ENCODE data around the gene NPAT. TPM values are rescaled to one million over a fixed set of nuclear protein-coding genes. Genes with fewer than 3 reads are reported as not detected.
A peak's percentile ranks its signal among the peaks of the same experiment; 100 is the strongest.

NPAT gene
- total and polyA plus RNA-seq, 2 of the 13 experiments (the other 11 are each of a cell fraction or from before 2014, with no cell fraction given): 4.4 to 11.2 TPM

DNA sequence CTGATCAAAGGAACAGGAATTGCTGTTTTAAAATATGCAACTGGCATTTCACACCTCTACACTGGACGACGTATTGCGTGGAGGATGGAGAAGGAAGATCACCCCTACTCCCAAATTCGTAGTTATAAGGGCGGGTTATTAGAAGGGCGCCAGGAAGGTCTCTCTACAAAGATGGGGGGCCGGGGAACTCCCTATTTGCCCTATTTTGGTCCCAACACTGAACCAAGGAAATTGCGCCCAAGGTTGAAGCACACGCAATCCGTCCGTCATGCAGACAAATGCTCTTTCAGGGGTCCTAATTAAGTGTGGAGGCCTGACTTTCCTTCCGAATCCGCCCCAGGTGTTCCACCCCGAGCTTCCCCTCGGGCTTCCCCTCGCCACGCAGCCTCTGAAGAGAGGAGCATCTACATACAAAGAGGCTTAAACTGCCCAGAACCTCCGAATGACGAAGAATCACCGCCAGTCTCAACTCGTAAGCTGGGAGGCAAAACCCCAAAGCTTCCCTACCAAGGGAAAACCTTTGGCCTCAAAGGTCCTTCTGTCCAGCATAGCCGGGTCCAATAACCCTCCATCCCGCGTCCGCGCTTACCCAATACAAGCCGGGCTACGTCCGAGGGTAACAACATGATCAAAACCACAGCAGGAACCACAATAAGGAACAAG, 396 bp downstream of the NPAT start (continued):
- TF ChIP-seq GATA4 (IDR thresholded peaks at IDR 0.05; ENCODE audit: borderline replicate concordance, low read depth) (no peak), ZNF564 (CRISPR knock-in tag; IDR thresholded peaks at IDR 0.05) (no peak; the same call in 1 of the 2 replicates), ZNF572 (CRISPR knock-in tag; IDR thresholded peaks at IDR 0.05) (0 out of 2 replicates have a peak, but pooled peaks have one; percentile 77), POLR2G (IDR thresholded peaks at IDR 0.05; ENCODE audit: low read depth, low read length) (no peak), HHEX (CRISPR knock-in tag; IDR thresholded peaks at IDR 0.05) (no peak), ZNF546 (CRISPR knock-in tag; conservative IDR thresholded peaks at IDR 0.05) (no peak), SMARCC2 (IDR thresholded peaks at IDR 0.05) (no peak), IKZF4 (CRISPR knock-in tag; IDR thresholded peaks at IDR 0.05; ENCODE audit: borderline replicate concordance, low read depth, not compliant biosample characterization) (no peak), ZNF451 (CRISPR knock-in tag; IDR thresholded peaks at IDR 0.05) (no peak), ASH2L (IDR thresholded peaks at IDR 0.05; ENCODE audit: insufficient read length, low read depth, low read length) (peak; percentile 76), NR2C2 (CRISPR knock-in tag; IDR thresholded peaks at IDR 0.05; ENCODE audit: borderline replicate concordance) (no peak), CENPX (CRISPR knock-in tag; IDR thresholded peaks at IDR 0.05) (no peak), CEBPG (CRISPR knock-in tag; IDR thresholded peaks at IDR 0.05) (no peak), SSRP1 (CRISPR knock-in tag; IDR thresholded peaks at IDR 0.05) (no peak), KDM5B (CRISPR knock-in tag; IDR thresholded peaks at IDR 0.05; ENCODE audit: borderline replicate concordance) (no peak), ZNF496 (CRISPR knock-in tag; IDR thresholded peaks at IDR 0.05; ENCODE audit: insufficient replicate concordance) (no peak), RFX5 (IDR thresholded peaks at IDR 0.05; ENCODE audit: low read depth, low read length) (no peak)
- TF ChIP-seq, protein P1, sequence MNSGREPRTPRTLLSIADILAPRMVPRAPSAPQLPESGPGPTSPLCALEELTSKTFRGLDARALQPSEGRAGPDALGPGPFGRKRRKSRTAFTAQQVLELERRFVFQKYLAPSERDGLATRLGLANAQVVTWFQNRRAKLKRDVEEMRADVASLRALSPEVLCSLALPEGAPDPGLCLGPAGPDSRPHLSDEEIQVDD (CRISPR knock-in tag; IDR thresholded peaks at IDR 0.05; ENCODE audit: borderline replicate concordance): no peak
- TF ChIP-seq, protein P2, sequence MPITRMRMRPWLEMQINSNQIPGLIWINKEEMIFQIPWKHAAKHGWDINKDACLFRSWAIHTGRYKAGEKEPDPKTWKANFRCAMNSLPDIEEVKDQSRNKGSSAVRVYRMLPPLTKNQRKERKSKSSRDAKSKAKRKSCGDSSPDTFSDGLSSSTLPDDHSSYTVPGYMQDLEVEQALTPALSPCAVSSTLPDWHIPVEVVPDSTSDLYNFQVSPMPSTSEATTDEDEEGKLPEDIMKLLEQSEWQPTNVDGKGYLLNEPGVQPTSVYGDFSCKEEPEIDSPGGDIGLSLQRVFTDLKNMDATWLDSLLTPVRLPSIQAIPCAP (CRISPR knock-in tag; IDR thresholded peaks at IDR 0.05; ENCODE audit: low read depth): no peak
- TF ChIP-seq, protein P3, sequence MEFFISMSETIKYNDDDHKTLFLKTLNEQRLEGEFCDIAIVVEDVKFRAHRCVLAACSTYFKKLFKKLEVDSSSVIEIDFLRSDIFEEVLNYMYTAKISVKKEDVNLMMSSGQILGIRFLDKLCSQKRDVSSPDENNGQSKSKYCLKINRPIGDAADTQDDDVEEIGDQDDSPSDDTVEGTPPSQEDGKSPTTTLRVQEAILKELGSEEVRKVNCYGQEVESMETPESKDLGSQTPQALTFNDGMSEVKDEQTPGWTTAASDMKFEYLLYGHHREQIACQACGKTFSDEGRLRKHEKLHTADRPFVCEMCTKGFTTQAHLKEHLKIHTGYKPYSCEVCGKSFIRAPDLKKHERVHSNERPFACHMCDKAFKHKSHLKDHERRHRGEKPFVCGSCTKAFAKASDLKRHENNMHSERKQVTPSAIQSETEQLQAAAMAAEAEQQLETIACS (CRISPR knock-in tag; IDR thresholded peaks at IDR 0.05): 0 out of 2 replicates have a peak, but pooled peaks have one; percentile 21
- TF ChIP-seq, protein P4, sequence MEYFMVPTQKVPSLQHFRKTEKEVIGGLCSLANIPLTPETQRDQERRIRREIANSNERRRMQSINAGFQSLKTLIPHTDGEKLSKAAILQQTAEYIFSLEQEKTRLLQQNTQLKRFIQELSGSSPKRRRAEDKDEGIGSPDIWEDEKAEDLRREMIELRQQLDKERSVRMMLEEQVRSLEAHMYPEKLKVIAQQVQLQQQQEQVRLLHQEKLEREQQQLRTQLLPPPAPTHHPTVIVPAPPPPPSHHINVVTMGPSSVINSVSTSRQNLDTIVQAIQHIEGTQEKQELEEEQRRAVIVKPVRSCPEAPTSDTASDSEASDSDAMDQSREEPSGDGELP (IDR thresholded peaks at IDR 0.05; ENCODE audit: borderline replicate concordance, low read depth): 0 out of 2 replicates have a peak, but pooled peaks have one; percentile 3
- TF ChIP-seq, protein P5, sequence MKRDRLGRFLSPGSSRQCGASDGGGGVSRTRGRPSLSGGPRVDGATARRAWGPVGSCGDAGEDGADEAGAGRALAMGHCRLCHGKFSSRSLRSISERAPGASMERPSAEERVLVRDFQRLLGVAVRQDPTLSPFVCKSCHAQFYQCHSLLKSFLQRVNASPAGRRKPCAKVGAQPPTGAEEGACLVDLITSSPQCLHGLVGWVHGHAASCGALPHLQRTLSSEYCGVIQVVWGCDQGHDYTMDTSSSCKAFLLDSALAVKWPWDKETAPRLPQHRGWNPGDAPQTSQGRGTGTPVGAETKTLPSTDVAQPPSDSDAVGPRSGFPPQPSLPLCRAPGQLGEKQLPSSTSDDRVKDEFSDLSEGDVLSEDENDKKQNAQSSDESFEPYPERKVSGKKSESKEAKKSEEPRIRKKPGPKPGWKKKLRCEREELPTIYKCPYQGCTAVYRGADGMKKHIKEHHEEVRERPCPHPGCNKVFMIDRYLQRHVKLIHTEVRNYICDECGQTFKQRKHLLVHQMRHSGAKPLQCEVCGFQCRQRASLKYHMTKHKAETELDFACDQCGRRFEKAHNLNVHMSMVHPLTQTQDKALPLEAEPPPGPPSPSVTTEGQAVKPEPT (CRISPR knock-in tag; IDR thresholded peaks at IDR 0.05; ENCODE audit: low read depth): 0 out of 2 replicates have a peak, but pooled peaks have one; percentile 4

All from HepG2 (cell line).